ENCODE data around the gene HDAC6.

HDAC6 gene

GRCh38 chrX:48786825-48787504 lies 14.9 kb upstream of the HDAC6 start:
- TF ChIP-seq Cebpa-rat (IDR thresholded peaks at IDR 0.05), result no peak
- Histone ChIP-seq H3K4me3 (no peak overlapping the region), H3K27ac (no peak overlapping the region), H3K9ac (no peak overlapping the region), H3K4me2 (no peak overlapping the region), H3K36me3 (no peaks in the 10 kb centered on the region), H3K27me3 (peaks cover 24 to 86% (median 67%) of the 10 kb centered on the region in 11 experiments), H3K4me1 (peaks cover 0 to 6% (median 0%) of the 10 kb centered on the region in 10 experiments; a peak in 2 of 20 replicates), H3K9me3 (replicated peaks in 1 of 11) (no peaks in the 10 kb centered on the region), H4K20me1 (peaks cover 0 to 2% (median 0%) of the 10 kb centered on the region in 11 experiments; a peak in 3 of 22 replicates)

GRCh38 chrX:48787505-48788443 lies 14.1 kb upstream of the HDAC6 start:
- Histone ChIP-seq H3K36me3 (no peaks in the 10 kb centered on the region), H3K4me2 (no peak overlapping the region), H3K27ac (no peak overlapping the region), H4K20me1 (peaks cover 0 to 10% (median 0%) of the 10 kb centered on the region in 11 experiments; a peak in 4 of 22 replicates), H3K27me3 (peaks cover 26 to 88% (median 68%) of the 10 kb centered on the region in 11 experiments), H3K9ac (no peak overlapping the region), H3K4me3 (no peak overlapping the region), H3K4me1 (peaks cover 0 to 6% (median 0%) of the 10 kb centered on the region in 10 experiments; a peak in 2 of 20 replicates), H3K9me3 (replicated peaks in 1 of 11) (no peaks in the 10 kb centered on the region)
- no peak for TF ChIP-seq Cebpa-rat (IDR thresholded peaks at IDR 0.05)

GRCh38 chrX:48789366-48790220 lies 12.3 kb upstream of the HDAC6 start:
- Histone ChIP-seq H3K9ac (no peak overlapping the region), H3K27ac (no peak overlapping the region), H3K4me3 (no peak overlapping the region), H3K36me3 (no peaks in the 10 kb centered on the region), H3K4me1 (peaks cover 0 to 6% (median 0%) of the 10 kb centered on the region in 10 experiments; a peak in 2 of 20 replicates), H4K20me1 (peaks cover 0 to 11% (median 0%) of the 10 kb centered on the region in 11 experiments; a peak in 4 of 22 replicates), H3K4me2 (peak overlapping the region in 3 of 11 experiments; percentile 9 to 23 (median 18); a peak in 2 of 22 replicates), H3K9me3 (replicated peaks in 1 of 11) (no peaks in the 10 kb centered on the region), H3K27me3 (peaks cover 35 to 95% (median 75%) of the 10 kb centered on the region in 11 experiments)
- TF ChIP-seq Cebpa-rat (IDR thresholded peaks at IDR 0.05), result no peak

- peaks cover 0 to 6% (median 0%) of the 10 kb centered on the region in 10 experiments; a peak in 2 of 20 replicates for H3K4me1 ChIP-seq
- H3K9me3 ChIP-seq (replicated peaks in 1 of 11), result no peaks in the 10 kb centered on the region
- TF ChIP-seq Cebpa-rat (IDR thresholded peaks at IDR 0.05), result no peak
- no peak overlapping the region for H3K27ac ChIP-seq
- H3K27me3 ChIP-seq, result peaks cover 43 to 97% (median 80%) of the 10 kb centered on the region in 11 experiments
- H3K36me3 ChIP-seq, result no peaks in the 10 kb centered on the region
- no peak overlapping the region for H3K4me2 ChIP-seq
- no peak overlapping the region for H3K4me3 ChIP-seq
- H3K9ac ChIP-seq, result no peak overlapping the region
- H4K20me1 ChIP-seq, result peaks cover 0 to 11% (median 0%) of the 10 kb centered on the region in 11 experiments; a peak in 6 of 22 replicates
These were observed 11.4 kb upstream of the HDAC6 start for GRCh38 chrX:48790477-48790876.

GRCh38 chrX:48791063-48791820 lies 10.6 kb upstream of the HDAC6 start:
- Histone ChIP-seq H3K4me3 (no peak overlapping the region), H3K4me2 (no peak overlapping the region)
- TF ChIP-seq Cebpa-rat (IDR thresholded peaks at IDR 0.05), result no peak

GRCh38 chrX:48792219-48792618 lies 9.6 kb upstream of the HDAC6 start:
- H3K9me3 ChIP-seq (replicated peaks in 1 of 11), result no peaks in the 10 kb centered on the region
- no peak overlapping the region for H3K9ac ChIP-seq
- no peaks in the 10 kb centered on the region for H3K36me3 ChIP-seq
- no peak overlapping the region for H3K4me3 ChIP-seq
- peaks cover 0 to 11% (median 0%) of the 10 kb centered on the region in 11 experiments; a peak in 6 of 22 replicates for H4K20me1 ChIP-seq
- peaks cover 52 to 100% (median 90%) of the 10 kb centered on the region in 11 experiments for H3K27me3 ChIP-seq
- no peak for TF ChIP-seq Cebpa-rat (IDR thresholded peaks at IDR 0.05)
- peaks cover 0 to 6% (median 0%) of the 10 kb centered on the region in 10 experiments; a peak in 2 of 20 replicates for H3K4me1 ChIP-seq
- H3K27ac ChIP-seq, result no peak overlapping the region
- no peak overlapping the region for H3K4me2 ChIP-seq

More at GRCh38 chrX:48791063-48791820, 10.6 kb upstream of the HDAC6 start:
- peaks cover 0 to 6% (median 0%) of the 10 kb centered on the region in 10 experiments; a peak in 2 of 20 replicates for H3K4me1 ChIP-seq
- peaks cover 0 to 11% (median 0%) of the 10 kb centered on the region in 11 experiments; a peak in 6 of 22 replicates for H4K20me1 ChIP-seq
- H3K36me3 ChIP-seq, result no peaks in the 10 kb centered on the region
- no peak overlapping the region for H3K9ac ChIP-seq
- peaks cover 51 to 99% (median 88%) of the 10 kb centered on the region in 11 experiments for H3K27me3 ChIP-seq
- H3K27ac ChIP-seq, result no peak overlapping the region
- no peaks in the 10 kb centered on the region for H3K9me3 ChIP-seq (replicated peaks in 1 of 11)

- Histone ChIP-seq H3K36me3 (no peaks in the 10 kb centered on the region), H3K4me2 (no peak overlapping the region), H3K9ac (no peak overlapping the region), H3K27ac (no peak overlapping the region), H3K27me3 (peaks cover 45 to 100% (median 90%) of the 10 kb centered on the region in 11 experiments; a peak in 21 of 22 replicates), H3K4me1 (peaks cover 0 to 6% (median 0%) of the 10 kb centered on the region in 10 experiments; a peak in 2 of 20 replicates), H3K4me3 (no peak overlapping the region), H3K9me3 (replicated peaks in 1 of 11) (no peaks in the 10 kb centered on the region), H4K20me1 (peaks cover 0 to 11% (median 0%) of the 10 kb centered on the region in 11 experiments; a peak in 5 of 22 replicates)
- TF ChIP-seq Cebpa-rat (IDR thresholded peaks at IDR 0.05), result no peak
These were observed 7.9 kb upstream of the HDAC6 start for GRCh38 chrX:48793935-48794334.

Measured in BLaER1 treated with 17β-estradiol and CSF1 and Interleukin-3, amounts not matched to agents 10 nM and 100 nM (cell line).